GM12872 (cell line): ENCODE results near the gene MT1E.
A peak's percentile ranks its signal among the peaks of the same experiment; 100 is the strongest.

Source experiments
- TF ChIP-seq, protein P1 (sequence below): IDR thresholded peaks from 3 replicates; pipeline ENCODE4 v1.5.1; 2011; ENCODE audit warnings: low read depth, mild to moderate bottlenecking, low read length, moderate library complexity; ENCODE audit not compliant: insufficient read depth

MT1E gene

DNA sequence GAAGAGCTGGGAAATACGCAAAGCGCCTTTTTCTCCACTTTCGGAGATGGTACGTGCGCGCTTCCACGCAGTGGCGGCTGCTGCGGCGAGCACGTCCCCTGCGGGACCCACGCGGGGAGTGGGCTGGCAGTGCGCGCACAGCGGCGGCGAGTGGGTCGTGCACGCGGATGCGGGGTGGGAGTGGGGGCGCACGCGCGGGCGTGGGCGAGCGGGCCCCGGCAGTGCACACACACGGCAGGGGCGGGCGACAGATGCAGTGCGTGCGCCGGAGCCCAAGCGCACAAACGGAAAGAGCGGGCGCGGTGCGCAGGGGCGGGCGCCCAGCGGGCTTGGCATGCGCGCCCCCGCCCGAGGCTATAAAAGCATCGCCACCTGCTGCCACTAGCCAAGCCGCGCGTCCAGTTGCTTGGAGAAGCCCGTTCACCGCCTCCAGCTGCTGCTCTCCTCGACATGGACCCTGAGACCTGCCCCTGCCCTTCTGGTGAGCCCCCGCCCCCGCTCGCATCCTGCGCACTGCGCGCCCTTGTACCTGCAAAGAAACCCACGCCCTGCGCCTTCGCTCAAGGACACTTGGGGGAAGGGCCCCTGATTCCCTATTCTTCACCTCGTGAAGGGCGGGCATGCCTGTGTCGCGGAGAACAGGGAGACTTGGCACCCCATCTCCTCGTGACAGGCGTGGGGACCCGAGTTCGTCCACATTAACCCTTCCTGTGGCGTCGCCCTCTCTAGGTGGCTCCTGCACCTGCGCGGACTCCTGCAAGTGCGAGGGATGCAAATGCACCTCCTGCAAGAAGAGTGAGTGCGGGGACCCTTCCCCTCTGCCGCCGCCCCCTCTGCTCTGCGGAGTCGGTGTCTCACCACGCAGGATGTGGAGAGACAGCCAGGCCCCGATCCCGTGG lies 36.2 kb upstream of the MT1E start, which contains the start of gene MT3:
Gene MT3 (plus strand): TSS at position 388 of the 899 bp plus-strand sequence. CDS start 63 bp downstream, at position 451.
- TF ChIP-seq, protein P1, sequence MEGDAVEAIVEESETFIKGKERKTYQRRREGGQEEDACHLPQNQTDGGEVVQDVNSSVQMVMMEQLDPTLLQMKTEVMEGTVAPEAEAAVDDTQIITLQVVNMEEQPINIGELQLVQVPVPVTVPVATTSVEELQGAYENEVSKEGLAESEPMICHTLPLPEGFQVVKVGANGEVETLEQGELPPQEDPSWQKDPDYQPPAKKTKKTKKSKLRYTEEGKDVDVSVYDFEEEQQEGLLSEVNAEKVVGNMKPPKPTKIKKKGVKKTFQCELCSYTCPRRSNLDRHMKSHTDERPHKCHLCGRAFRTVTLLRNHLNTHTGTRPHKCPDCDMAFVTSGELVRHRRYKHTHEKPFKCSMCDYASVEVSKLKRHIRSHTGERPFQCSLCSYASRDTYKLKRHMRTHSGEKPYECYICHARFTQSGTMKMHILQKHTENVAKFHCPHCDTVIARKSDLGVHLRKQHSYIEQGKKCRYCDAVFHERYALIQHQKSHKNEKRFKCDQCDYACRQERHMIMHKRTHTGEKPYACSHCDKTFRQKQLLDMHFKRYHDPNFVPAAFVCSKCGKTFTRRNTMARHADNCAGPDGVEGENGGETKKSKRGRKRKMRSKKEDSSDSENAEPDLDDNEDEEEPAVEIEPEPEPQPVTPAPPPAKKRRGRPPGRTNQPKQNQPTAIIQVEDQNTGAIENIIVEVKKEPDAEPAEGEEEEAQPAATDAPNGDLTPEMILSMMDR = no peak

DNA sequence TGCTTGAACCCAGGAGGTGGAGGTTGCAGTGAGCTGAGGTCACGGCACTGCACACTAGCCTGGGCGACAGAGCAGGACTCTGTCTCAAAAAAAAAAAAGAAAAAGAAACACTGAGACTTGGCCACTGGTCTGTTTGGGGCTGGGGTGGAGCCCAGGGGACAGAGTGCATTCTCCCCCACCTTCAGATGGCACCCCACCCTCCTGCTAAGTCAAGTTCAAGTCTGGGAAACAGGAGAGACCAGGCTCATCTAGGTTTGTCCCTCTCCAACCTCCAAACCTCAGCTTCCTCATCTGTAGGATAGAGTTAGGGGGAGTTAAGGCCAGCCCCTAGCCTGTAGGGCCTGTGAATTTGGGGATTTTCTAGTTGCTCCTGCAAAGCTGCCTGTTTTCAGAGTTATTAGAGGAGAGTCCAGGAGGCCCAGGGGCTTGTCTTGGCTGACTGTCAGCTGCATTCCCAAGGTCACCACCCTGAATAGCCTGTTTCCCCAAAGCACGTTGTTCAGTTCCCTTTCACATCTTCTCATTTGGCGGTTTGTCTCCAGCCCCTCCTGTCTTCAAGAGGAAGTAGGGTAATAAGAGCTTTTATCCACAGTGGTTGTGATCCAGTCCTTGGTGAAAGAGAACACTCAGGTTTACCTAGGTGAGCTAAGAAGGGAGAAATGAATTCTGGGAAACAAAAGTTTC lies 34.1 kb upstream of the MT1E start:
- TF ChIP-seq, protein P1 = no peak

DNA sequence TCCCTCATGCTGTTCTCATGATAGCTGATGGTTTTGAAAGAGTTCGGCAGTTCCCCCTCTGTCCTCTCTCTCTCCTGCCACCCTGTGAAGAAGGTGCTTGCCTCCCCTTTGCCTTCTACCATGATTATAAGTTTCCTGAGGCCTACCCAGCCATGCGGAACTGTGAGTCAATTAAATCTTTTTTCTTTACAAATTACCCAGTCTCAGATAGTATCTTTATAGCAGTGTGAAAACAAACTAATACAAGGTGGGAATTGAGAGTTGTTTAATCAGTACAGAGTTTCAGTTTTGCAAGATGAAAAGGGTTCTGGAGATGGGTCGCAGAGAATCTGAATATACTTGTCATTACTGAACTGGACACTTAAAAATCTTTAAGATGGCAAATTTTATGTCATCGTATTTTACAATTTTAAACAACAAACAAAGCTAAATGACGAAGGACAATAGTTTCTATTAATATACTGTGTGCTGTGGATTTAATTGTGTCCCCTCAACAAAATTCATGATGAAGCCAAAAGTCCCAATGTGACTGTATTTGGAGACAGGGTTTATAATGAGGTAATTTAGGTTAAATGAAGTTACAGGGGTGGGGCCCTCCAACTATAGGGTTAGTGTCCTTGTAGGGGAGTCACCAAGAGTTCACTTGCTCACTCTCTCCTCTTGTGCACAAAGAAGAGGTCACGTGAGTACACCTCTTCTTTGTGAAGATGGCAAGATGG lies 31.8 kb upstream of the MT1E start:
- TF ChIP-seq, protein P1 = no peak

DNA sequence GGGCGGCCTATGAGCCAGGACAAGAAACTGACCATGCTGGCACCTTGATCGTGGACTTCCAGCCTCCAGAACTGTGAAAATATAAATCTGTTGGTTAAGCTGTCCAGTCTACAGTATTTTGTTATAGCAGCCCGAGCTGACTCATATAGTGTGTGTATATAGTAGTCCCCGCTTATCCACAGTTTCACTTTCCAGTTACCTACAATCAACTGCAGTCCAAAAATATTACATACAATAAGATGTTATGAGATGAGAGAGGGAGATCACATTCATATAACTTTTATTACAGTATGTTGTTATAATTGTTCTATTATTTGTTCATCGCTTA lies 31.3 kb upstream of the MT1E start:
- TF ChIP-seq, protein P1 = no peak

DNA sequence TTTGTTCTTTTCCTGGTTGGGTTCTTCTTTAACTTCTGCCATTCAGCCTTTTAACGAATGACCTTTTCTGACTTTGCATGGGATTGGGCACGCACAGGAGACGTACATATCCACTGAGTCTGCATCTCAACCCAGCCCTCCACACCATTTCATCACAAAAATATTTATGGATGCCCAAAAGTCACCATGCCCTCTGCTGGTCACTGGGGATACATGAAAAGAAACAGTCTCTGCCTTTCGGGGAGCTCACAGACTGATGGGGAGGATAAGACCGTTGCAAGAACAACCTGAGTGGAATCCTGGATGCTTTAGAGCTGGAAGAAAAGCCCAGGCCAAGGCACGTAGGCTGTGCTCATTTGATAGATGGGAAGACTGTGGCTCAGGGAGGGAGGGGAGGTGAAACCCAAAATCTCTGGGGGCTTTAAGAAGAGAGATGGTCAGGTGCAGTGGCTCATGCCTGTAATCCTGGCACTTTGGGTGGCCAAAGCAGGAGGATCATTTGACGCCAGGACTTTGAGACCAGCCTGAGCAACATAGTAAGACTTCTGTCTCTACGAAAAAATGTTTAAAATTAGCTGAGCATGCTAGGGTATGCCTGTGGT lies 25.1 kb upstream of the MT1E start:
- TF ChIP-seq, protein P1 = peak; percentile 78

DNA sequence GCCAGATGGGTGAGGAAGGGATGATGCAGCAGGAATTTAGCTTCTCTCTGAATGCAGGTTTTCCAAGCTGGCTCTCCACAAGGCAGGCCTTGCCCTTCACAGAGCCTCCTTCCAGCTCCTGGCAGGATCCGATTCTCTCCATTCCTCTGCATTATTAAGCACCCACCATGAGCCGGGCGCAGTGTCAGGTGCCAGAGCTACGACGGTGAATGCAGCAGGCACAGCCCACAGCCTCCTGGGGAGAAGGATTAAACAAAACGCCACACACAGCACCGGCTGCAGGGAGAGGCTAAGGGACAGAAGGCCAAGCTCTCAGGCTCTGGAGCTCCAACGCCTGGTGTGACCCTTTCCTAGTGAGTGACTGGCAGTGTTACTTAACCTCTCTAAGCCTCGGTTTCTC lies 24.3 kb upstream of the MT1E start:
- TF ChIP-seq, protein P1 = no peak

DNA sequence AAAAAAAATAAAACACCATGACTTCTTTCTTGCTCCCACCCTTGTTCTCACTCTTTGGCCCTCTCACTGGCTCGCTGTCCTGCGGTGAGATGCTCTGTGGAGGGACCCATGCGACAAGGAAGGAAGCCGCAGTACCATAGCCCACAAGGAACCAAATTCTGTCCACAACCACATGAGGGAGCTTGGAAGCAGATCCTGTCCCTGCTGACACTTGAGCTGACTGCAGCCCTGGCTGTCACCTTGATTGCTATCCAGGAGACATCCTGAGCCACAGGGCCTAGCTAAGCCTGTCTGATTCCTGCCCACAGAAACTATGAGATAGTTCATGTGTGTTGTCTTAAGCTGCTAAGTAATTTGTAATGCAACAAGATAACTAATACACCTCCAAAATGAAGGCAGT lies 22.0 kb upstream of the MT1E start:
- TF ChIP-seq, protein P1 = peak; percentile 33; the same call in 1 of the 3 replicates
